Activated naive CD4-positive, alpha-beta T cell treated with anti-CD3 and anti-CD28 coated beads, Interleukin-2, amount 50 U/mL, for 72 hours (primary cell): ENCODE data around the gene SUSD3. TPM values are rescaled to one million over a fixed set of nuclear protein-coding genes. Genes with fewer than 3 reads are reported as not detected.
"Not testable (repeated sequence)": the region's sequence is repeated elsewhere in the genome, so short reads cannot be mapped to it uniquely, and the experiment has no call there.

Source experiments
- ATAC-seq, 2 donors: fragments of 150-1000 bp; cut with Tn5 transposase; 2 replicates each; pipeline ENCODE4 v1.10.0; 2021; ENCODE audit warnings: mild to moderate bottlenecking in 2 of 2, moderate library complexity in 2 of 2
- DNase-seq, 2 donors: peaks; one replicate each; pipeline ENCODE4 v3.0.0; 2021 to 2022; ENCODE audit warnings: low spot score in 2 of 2
- H3K27ac Mint-ChIP-seq, 2 donors: one replicate each; pipeline ENCODE4 v1.8.0; 2022; ENCODE audit warnings: mild to moderate bottlenecking in 2 of 2, mixed read lengths in 2 of 2
- H3K36me3 Mint-ChIP-seq, 2 donors: one replicate each; pipeline ENCODE4 v1.8.0; 2022; ENCODE audit warnings: mixed read lengths in 2 of 2
- H3K9me3 Mint-ChIP-seq, 2 donors: one replicate each; pipeline ENCODE4 v1.8.0; 2022; ENCODE audit warnings: mixed read lengths in 2 of 2
- total RNA-seq, 2 donors: library from RNA; stranded (reverse); gene quantifications; one replicate each; pipeline ENCODE4 v1.2.3, GENCODE V29; 2022

The SUSD3 gene
- total RNA-seq, 2 donors from 2014 or later, result 70.7 to 81.9 TPM

DNA sequence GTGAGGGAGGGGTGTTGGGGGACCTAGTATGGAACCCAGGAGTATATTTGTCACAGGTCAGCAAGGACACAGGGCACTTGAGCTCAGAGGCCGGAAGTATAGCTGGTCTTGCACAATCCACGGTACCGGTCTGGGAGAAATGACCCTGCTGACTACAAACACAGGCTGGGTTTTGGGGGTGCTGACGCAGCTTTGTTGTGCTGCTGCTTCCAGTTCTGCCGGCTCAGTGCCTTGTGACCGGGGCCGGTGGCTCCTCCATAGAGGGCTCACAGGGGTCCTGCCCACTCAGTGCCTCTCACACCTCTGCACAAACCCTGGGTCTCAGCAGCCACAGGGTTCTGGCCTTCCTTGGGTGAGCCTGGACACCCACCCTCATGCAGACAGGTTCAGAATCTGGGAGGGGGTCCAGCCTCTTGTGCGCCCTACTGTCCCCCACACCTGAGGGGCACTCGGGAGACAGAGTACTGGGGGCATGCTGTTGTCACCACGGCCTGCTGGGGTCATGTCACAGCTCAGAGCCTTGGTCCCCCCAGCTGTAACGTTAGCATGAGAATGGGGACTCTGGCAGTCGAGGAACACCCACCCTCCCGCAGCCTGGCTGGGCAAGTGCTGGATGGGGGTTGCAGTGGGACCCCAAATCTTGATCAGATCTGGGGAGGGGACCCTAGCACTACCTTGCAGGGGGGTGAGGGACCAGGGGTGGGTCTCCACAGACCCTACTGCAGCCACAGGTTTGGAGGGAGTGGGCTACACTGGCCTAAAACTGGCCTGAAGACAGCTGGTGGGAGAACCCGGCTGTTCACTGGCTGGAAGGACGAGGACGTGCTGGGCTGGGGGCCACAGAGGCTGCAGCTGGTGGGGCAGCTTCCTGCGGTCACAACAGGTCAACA is 57.8 kb downstream of the SUSD3 start:
- no peaks in the 10 kb centered on the region for H3K9me3 Mint-ChIP-seq
- no peak for ATAC-seq

DNA sequence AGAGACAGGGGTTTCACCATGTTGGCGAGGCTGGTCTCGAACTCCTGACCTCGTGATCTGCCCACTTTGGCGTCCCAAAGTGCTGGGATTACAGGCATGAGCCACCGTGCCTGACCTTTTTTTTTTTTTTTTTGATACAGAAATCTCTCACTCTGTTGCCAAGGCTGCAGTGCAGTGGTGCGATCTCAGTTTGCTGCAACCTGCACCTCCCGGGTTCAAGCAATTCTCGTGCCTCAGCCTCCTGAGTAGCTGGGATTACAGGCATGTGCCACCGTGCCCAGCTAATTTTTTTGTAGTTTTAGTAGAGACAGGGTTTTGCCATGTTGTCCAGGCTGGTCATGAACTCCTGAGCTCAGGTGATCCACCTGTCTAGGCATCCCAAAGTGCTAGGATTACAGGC is 59.0 kb downstream of the SUSD3 start:
- not testable (repeated sequence) for H3K9me3 Mint-ChIP-seq, H3K36me3 Mint-ChIP-seq, DNase-seq, ATAC-seq
- H3K27ac Mint-ChIP-seq, result peak overlapping the region; percentile 55 to 77

More for the DNA sequence above, 57.8 kb downstream of the SUSD3 start:
- no peaks in the 10 kb centered on the region for H3K36me3 Mint-ChIP-seq
- peak in 1 of 2 donors; percentile 53 for DNase-seq
- no peak overlapping the region for H3K27ac Mint-ChIP-seq

DNA sequence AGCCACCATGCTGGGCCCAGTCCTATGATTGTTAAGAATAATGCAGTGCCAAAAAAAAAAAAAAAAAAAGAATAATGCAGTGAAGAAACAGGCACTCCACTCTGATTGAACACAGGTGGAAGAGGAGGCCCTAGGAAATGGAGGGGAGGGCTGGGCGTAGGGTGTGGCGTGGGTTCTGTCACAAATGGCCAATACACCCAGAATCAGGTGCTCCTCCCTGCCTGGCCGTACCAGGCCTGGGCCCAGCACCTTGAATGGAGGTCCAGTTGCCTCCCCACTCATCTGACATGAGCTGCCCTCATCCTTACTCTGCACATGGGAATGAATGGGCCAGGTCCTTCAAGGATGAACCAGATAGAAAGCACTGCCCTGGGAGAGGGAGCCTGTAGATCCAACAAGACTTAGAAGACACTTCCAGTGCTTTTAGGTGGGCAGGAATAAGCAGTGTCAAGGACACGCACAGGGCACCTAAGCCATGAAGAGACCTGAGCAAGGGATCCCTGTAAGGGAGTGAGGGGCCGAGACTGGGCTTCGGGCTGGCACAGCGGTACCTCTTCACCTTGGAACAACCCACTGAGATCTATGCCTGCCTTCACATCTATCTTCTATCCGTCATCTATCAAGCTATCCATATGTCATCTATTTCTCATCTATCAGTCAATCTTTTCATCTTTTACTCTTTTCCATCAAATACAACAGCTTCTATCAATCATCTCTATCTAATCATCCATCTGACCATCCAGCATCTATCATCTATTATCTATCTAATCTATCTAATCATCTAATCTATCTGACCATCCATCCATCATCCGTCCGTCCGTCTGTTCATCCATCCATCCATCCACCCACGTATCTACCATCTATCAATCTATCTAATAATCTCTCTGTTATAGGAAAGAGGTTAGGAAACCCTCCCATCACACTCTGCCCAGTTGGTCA is 59.7 kb downstream of the SUSD3 start:
- peak overlapping the region; percentile 55 to 77 for H3K27ac Mint-ChIP-seq
- ATAC-seq, result no peak
- H3K36me3 Mint-ChIP-seq, result no peaks in the 10 kb centered on the region
- DNase-seq, result peak in 1 of 2 donors; percentile 44
- H3K9me3 Mint-ChIP-seq, result no peaks in the 10 kb centered on the region

DNA sequence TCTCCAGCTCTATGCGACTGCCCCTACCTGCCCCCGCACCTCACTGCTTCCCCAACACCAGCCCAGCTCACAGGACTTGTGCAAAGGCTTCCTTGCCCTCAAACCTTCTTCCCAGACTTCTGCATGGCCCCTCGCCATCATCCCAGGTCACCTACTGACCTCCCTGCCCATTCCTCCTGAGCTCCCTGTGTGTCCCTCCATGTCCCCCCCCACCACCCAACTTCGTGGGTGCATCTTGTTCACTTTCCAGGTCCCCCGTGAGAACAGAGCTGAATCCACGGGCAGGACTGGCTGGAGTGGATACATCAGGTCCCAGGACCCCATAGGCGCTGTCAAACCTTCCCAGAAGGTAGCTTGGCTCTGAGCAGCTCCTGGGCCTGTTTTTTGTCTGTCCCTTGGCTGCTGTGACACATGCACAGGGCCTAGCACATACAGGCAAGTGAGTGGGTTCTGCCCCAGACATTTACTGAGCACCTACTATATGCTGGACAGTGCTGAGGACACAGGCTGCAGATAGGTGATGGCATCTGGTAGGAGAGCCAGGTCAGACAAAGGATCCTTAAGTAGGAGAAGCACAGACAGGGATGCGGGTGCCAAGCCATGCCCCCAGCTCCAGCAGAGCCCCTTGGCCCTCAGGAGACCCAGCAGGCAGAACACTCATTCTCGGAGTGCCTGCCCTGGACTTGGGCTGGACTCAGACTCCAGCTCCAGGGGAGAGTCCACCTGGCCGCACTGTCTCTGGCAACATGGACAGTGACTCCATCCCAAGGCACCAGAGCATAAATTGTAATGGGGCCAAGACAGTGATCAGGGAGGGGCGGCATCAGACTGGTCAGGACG is 60.6 kb downstream of the SUSD3 start:
- ATAC-seq, result no peak
- no peaks in the 10 kb centered on the region for H3K9me3 Mint-ChIP-seq
- H3K36me3 Mint-ChIP-seq, result no peaks in the 10 kb centered on the region
- H3K27ac Mint-ChIP-seq, result peak overlapping the region; percentile 77 to 88
- peak in 1 of 2 donors; percentile 53 for DNase-seq

GRCh38 chr9:93119703-93119952 is 61.1 kb downstream of the SUSD3 start:
- Mint-ChIP-seq H3K27ac (peak overlapping the region; percentile 77 to 88), H3K36me3 (peaks cover under 1 to 2% of the 10 kb centered on the region in 2 donors), H3K9me3 (no peaks in the 10 kb centered on the region)
- ATAC-seq (peak in 1 of 2 donors; percentile 3), DNase-seq (no peak)

- peak in 1 of 2 donors; percentile 87 for DNase-seq
- ATAC-seq, result peak; percentile 61 to 89
- peaks cover 5 to 6% of the 10 kb centered on the region in 2 donors for H3K36me3 Mint-ChIP-seq
- H3K27ac Mint-ChIP-seq, result peak overlapping the region; percentile 77 to 88
- no peaks in the 10 kb centered on the region for H3K9me3 Mint-ChIP-seq
Measured at GRCh38 chr9:93119953-93120845, 61.7 kb downstream of the SUSD3 start.

DNA sequence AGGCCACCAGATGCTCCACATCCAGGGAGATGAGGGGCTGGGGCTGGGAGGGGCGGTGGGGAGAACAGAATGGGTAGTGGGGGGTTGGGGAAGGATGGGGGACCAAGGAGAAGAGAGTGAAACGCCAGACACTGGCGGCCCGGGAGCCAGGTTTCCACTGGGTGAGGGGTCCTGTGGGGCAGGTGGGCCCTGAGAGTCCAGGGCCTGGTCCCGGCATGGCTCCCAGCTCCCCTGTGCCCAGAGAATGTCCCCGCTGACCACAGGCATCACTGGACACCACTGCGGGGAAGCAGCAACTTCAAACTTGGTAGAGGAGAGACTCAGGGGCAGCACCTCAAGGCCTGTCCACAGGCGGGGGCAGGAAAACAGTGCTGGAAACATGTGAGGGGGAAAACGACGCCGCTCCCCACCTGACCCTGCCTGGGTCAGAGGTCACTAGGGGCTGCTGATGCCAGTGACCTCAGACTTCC is 62.4 kb downstream of the SUSD3 start:
- H3K36me3 Mint-ChIP-seq, result peaks cover 6 to 9% of the 10 kb centered on the region in 2 donors
- ATAC-seq (no peak), DNase-seq (peak in 1 of 2 donors; percentile 38)
- H3K9me3 Mint-ChIP-seq, result no peaks in the 10 kb centered on the region
- H3K27ac Mint-ChIP-seq, result peak overlapping the region in 1 of 2 donors; percentile 77

DNA sequence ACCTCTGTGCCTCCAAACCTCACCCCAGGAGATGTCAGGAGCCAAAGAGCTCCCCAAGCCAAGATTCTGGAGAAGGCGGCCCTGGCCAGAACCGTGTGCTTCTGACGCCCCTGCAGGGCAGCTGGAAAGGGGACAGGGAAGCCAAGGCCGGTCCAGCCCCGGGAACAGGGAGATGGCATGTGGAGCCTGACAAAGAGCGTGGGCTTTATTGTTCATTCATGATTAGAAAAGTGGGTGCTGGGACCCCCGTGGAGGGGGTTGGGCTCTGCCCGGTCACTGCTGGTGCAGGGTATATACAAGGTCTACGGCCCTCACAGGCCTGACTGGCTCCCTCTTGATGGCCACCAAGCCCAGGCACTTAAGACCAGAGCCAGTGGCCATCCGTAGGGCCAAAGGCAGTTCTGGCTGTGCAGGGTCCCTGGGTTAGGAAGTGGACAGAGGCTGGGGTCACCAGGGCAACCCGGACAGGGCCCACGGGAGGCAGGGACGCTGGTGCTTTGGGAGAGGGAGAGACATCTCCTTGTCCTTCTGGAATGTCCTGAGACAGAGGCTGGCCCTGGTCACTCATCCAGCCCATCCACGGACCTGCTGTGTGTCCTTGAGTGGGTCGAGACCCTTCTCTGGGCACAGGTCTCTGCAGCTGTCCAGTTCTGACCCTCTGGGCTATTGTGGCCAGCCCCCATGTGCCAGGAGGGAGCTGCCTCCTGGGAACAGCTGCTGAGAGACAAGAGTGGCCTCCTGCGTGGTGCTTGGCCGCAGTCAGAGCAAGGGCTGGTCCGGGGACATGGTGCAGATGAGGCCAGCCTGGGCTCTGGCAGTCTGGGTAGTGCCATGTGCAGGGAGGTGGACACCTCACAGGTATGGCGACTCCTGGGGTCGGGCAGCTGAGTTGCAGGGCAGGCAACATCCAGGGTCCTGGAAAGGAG is 63.1 kb downstream of the SUSD3 start:
- Mint-ChIP-seq H3K27ac (peak overlapping the region in 1 of 2 donors; percentile 77), H3K9me3 (no peaks in the 10 kb centered on the region), H3K36me3 (peaks cover 6 to 15% of the 10 kb centered on the region in 2 donors)
- DNase-seq (peak in 1 of 2 donors; percentile 55), ATAC-seq (no peak)

- Mint-ChIP-seq H3K36me3 (peaks cover 6 to 15% of the 10 kb centered on the region in 2 donors), H3K27ac (no peak overlapping the region), H3K9me3 (no peaks in the 10 kb centered on the region)
- DNase-seq (peak in 1 of 2 donors; percentile 52), ATAC-seq (no peak)
Measured at GRCh38 chr9:93122721-93123221, 64.3 kb downstream of the SUSD3 start.

GRCh38 chr9:93123561-93124283 is 65.2 kb downstream of the SUSD3 start:
- DNase-seq (peak in 1 of 2 donors; percentile 51), ATAC-seq (no peak)
- peaks cover 6 to 15% of the 10 kb centered on the region in 2 donors for H3K36me3 Mint-ChIP-seq
- no peaks in the 10 kb centered on the region for H3K9me3 Mint-ChIP-seq
- peak overlapping the region in 1 of 2 donors; percentile 24 for H3K27ac Mint-ChIP-seq

DNA sequence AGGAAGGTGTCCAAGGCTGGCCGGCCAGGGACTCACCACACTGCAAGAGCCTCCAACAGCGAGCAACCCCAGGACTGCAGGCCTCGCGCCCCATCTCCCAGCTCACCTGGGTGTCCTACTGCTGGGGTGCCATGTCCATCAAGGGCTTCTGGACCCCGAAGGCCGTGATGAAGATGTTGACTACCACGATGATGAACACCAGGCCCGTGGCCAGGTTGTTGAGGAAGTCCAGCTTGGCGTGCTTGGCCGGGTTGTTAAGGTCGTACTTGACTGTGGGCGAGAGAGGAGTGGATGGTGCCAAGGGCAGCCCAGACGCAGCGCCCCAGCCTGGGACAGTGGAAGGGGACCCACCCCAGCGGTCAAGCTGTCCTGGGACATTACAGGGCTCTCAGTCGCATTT is 66.3 kb downstream of the SUSD3 start:
- peaks cover 6 to 15% of the 10 kb centered on the region in 2 donors for H3K36me3 Mint-ChIP-seq
- ATAC-seq, result no peak

DNA sequence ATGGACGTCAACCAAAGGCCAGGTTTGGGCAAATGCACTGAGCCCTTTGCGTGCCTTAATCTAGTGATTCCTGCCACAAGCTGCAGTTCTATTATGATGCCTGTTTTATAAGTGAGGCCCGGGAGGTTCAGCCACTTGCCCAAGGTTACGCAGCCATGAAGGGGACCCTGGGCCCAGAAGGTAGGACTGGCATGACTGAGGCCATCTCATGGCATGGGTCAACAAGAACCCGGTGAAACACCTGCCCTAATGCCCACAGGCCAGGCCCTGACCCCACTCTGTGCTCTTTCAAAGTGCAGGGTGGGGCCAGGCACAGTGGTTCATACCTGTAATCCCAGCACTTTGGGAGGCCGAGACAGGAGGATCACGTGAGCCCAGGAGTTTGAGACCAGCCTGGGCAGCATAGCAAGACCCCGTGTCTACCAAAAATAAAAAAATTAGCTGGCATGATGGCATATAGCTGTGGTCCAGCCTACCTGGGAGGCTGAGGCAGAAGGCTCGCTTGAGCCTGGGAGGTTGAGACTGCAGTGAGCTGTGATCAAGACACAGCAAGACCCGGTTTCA is 66.9 kb downstream of the SUSD3 start:
- DNase-seq, result peak in 1 of 2 donors; percentile 48
- Mint-ChIP-seq H3K9me3 (no peaks in the 10 kb centered on the region), H3K36me3 (peaks cover 6 to 15% of the 10 kb centered on the region in 2 donors), H3K27ac (peak overlapping the region in 1 of 2 donors; percentile 72)
- no peak for ATAC-seq

More for the DNA sequence above, 66.3 kb downstream of the SUSD3 start:
- Mint-ChIP-seq H3K27ac (peak overlapping the region in 1 of 2 donors; percentile 24), H3K9me3 (no peaks in the 10 kb centered on the region)
- peak in 1 of 2 donors; percentile 50 for DNase-seq

DNA sequence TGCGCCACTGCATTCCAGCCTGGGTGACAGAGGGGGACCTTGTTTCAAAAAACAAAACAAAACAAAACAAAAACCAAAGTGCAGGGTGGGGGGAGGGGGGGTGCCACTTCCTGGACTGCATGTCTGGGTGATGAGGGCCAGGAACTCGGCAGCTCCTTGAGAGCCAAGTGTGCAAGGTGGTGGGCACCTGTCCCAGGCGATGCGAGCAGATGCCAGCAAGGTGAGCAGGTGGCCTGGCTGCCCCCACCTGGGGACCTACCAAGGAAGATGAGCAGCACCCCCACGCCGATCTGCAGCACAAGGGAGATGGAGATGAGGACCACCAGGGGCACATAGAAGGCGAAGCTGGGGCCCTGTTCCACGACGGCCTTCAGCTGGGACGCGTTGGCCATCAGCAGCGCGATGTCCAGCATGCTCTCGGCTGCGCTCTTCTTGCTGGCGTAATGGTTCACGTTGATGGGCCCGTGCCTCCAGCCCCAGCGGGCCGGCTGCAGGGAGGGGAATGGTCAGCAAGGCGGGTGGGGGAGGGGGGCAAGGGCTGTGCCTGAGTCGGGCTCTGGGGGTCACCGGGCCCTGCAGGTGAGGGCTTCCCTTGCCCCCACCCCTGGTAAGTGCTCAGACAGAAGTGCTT is 67.8 kb downstream of the SUSD3 start:
- DNase-seq, result peak in 1 of 2 donors; percentile 53
- ATAC-seq, result no peak
- H3K36me3 Mint-ChIP-seq, result peaks cover 11 to 15% of the 10 kb centered on the region in 2 donors
- no peaks in the 10 kb centered on the region for H3K9me3 Mint-ChIP-seq
- H3K27ac Mint-ChIP-seq, result peak overlapping the region; percentile 72 to 79
